Measurements from ENCODE around the gene UBE2L5.
A peak's percentile ranks its signal among the peaks of the same experiment; 100 is the strongest.
"Not testable (repeated sequence)": the region's sequence is repeated elsewhere in the genome, so short reads cannot be mapped to it uniquely, and the experiment has no call there.

Gene UBE2L5

GRCh38 chr13:30440910-30441703 lies 18.8 kb downstream of the UBE2L5 start:
- DNase-seq: no peak

GRCh38 chr13:30442926-30443325 lies 20.6 kb downstream of the UBE2L5 start:
- no peak for DNase-seq

DNA sequence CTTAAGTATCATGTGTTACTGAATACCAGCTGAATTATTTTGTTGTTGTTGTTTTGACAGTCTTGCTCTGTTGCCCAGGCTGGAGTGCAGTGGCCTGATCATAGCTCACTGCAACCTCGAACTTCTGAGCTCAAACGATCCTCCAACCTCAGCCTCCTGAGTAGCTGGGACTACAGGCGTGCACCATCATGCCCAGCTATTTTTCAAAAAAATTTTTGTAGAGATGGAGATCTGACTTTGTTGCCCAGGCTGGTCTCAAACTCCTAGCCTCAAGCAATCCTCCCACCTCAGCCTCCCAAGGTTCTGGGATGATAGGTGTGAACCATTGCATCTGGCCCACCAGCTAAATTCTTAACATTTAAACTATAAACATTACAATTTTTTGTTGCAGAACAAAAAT lies 21.2 kb downstream of the UBE2L5 start:
- DNase-seq: not testable (repeated sequence)

DNA sequence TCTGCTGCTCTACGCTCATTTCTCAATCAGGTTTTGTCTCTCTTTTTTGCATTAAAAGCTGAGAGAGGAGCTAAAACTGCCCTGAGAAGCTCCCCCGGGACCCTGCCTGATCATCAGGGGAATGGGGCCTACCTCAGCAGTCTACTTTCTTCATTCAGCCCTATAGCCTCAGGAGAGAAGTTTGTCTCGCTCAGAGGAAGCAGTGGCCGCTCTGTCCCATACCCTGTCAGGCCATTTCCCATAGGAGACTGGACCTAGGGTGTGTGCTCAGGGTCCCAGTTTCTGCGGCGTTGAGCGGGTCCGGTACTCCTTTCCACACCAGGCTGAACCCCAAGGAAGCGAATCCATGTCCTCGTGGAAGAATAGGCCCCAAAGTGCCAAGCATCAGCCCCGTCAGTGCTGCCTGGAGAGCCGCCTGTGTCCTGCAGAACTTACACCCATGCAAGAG lies 21.7 kb downstream of the UBE2L5 start:
- DNase-seq: no peak

GRCh38 chr13:30446126-30446500 lies 23.8 kb downstream of the UBE2L5 start:
- DNase-seq: no peak

DNA sequence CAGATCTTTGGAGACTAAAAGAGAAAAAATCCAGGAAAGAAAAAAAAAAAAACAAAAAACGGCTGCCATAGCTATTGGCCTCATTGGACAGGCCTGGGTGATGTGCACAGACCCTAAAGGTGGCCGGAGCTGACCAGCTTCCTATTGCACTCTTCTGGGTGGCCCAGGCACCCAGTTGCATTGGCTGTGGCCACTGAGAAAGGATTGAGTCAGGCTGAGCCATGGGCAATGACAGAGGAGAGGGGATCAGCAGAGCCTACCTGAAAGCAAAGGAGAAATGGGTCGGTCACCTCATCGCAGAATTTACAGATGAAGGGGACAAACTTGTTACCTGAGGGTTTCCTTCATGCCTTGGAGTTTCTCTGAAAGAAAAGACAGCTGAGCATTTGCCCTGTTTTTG lies 26.1 kb downstream of the UBE2L5 start:
- no peak for DNase-seq

GRCh38 chr13:30450066-30450465 lies 27.8 kb downstream of the UBE2L5 start:
- no peak for DNase-seq

GRCh38 chr13:30451476-30451875 lies 29.2 kb downstream of the UBE2L5 start:
- DNase-seq: not testable (repeated sequence)

DNA sequence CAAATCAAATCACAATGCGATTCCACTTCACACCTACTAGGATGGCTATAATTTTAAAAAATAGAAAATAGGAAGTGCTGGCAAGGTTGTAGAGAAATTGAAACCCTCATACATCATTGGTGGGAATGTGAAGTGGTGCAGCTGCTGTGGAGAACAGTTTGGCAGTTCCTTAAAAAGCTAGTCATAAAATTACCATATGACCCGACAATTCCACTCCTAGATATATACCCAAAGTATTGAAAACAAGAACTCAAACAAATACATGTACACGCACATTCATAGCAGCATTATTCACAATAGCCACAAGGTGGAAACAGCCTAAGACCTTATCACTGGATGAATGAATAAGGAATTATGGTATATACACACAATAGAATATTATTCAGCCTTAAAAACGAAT lies 31.4 kb downstream of the UBE2L5 start:
- DNase-seq: peak; percentile 10

- no peak for DNase-seq
Observed at GRCh38 chr13:30454991-30455390, 32.7 kb downstream of the UBE2L5 start.

- DNase-seq: no peak
Observed at GRCh38 chr13:30456290-30456689, 34.0 kb downstream of the UBE2L5 start.

GRCh38 chr13:30457306-30457891 lies 35.1 kb downstream of the UBE2L5 start:
- no peak for DNase-seq

- DNase-seq: peak; percentile 74
Observed at GRCh38 chr13:30461279-30462066, 39.2 kb downstream of the UBE2L5 start.

- DNase-seq: peak; percentile 73
Observed at GRCh38 chr13:30463787-30464495, 41.6 kb downstream of the UBE2L5 start.

GRCh38 chr13:30464496-30465342 lies 42.4 kb downstream of the UBE2L5 start:
- DNase-seq: peak; percentile 84

DNA sequence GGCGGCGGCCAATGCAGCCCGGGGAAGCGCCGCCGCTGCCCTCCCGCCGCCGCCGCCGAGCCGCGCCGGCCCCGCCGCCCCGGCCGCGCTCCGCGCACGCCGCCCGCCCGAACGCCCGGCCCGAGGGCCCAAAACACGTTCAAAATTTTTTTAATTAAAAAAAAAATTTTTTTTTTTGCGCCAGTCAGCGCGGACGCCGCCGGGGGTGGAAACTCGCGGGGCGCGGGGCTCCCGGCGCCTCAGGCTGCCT lies 43.0 kb downstream of the UBE2L5 start:
- DNase-seq: no peak

- DNase-seq: peak; percentile 98
Observed at GRCh38 chr13:30465593-30466357, 43.5 kb downstream of the UBE2L5 start, which contains the start of gene HMGB1. Gene HMGB1 (minus strand): TSS chr13:30465936. CDS start chr13:30463680, 2,256 bp downstream.

- DNase-seq: no peak
Observed at GRCh38 chr13:30466358-30466714, 44.0 kb downstream of the UBE2L5 start.

GRCh38 chr13:30466841-30467252 lies 44.6 kb downstream of the UBE2L5 start:
- no peak for DNase-seq

DNA sequence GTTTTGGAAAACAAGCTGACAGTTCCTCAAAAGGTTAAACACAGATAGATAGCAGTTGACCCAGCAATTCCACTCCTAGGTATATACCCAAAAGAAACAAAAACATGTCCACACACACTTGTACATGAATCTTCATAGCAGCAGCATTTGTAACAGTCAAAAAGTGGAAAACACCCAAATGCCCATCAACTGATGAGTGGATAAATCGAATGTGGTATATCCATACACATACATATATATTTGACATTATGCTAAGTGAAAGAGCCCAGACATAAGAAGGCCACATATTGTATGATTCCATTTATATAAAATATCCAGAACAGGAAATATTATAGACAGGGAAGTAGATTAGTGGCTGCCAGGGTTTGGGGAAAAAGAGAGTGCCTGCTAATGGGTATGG lies 51.4 kb downstream of the UBE2L5 start:
- no peak for DNase-seq

DNA sequence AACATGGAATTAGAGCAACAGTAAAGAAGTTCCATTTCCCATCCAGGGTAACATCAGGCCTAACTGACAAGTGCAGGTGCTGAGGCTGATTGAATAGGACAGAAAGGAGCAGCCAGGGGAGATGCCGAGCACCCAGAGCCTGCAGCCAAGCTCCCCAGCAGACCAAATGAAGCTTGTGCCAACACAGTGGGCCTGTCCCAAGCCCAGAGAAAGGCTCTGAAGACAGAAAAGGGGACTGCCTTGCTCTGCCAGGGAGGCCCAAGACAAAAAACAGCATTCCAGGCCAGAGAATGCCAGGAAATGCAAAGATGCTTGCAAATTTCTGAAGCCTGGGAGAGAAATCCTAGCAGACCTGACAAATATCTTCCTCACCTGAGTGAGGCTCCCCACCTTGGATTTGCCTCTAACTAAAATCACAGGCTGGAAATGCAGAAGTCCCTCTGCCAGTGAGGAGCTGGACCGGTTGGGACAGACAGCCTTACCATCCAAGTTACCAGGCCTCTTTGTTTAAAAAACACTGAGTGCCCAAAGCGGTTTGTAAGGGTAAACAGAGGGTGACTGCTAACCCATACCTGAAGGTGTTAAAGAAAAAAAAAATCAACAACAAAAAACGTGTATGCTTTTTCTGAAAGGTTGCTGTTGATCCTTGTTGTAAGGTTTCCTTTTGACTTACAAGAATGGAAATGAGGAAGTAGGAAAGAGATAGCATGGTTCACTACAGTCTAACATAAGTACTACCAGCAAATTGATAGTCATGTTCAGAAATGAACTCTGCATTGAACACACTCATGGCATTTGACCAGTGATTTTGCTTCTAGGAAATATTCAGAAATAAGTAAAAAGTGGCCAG lies 55.3 kb downstream of the UBE2L5 start:
- no peak for DNase-seq
